GM19351 (cell line): Measurements from ENCODE around the gene SLC33A1.

Source experiments
- ATAC-seq: cut with Tn5 transposase; IDR thresholded peaks from one replicate; pipeline ENCODE4 v1.9.1; 2021; ENCODE audit warnings: mild to moderate bottlenecking, moderate library complexity; ENCODE audit not compliant: unreplicated experiment

The SLC33A1 gene

GRCh38 chr3:155792532-155792931, 61.7 kb downstream of the SLC33A1 start:
- no peak for ATAC-seq

GRCh38 chr3:155791190-155791589, 63.0 kb downstream of the SLC33A1 start:
- no peak for ATAC-seq

GRCh38 chr3:155790272-155790925, 63.8 kb downstream of the SLC33A1 start:
- no peak for ATAC-seq

GRCh38 chr3:155785662-155786295, 68.4 kb downstream of the SLC33A1 start:
- no peak for ATAC-seq

GRCh38 chr3:155782390-155782953, 71.8 kb downstream of the SLC33A1 start:
- ATAC-seq: no peak

- ATAC-seq: no peak
Observed at GRCh38 chr3:155780291-155780690, 73.9 kb downstream of the SLC33A1 start.

GRCh38 chr3:155778462-155778861, 75.8 kb downstream of the SLC33A1 start:
- no peak for ATAC-seq

- ATAC-seq: no peak
Observed at GRCh38 chr3:155772801-155773200, 81.4 kb downstream of the SLC33A1 start.

GRCh38 chr3:155771126-155771525, 83.1 kb downstream of the SLC33A1 start:
- ATAC-seq: no peak
